NCI-H2107 treated with DMSO at 0.1 percent for 48 hours (cell line): ENCODE data around the gene GSTM1.
A peak's percentile ranks its signal among the peaks of the same experiment; 100 is the strongest.
"Not testable (repeated sequence)": the region's sequence is repeated elsewhere in the genome, so short reads cannot be mapped to it uniquely, and the experiment has no call there.

Experiments used
- DNase-seq: peaks from one replicate; lab custom pipeline; 2025; ENCODE audit not compliant: unreplicated experiment; lab: John Stamatoyannopoulos, UW

The GSTM1 gene

GRCh38 chr1:109659997-109660690 is 27.5 kb upstream of the GSTM1 start:
- DNase-seq, result peak; percentile 97

DNA sequence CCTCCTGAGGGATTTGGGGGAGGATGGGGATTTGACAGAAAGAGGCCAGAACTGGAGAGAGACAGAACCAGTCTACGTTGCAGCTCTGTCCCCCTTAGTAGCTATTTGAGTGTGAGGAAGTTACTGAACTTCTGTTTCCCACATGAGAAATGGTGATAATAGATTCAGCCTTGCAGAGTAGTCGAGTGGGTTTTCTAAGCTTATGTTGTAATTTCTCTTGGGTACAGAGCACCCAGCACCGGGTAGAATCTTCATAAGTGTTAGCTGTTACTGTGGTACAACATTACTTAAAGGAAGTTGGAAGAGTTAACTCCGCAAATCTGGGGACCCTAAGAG is 27.0 kb upstream of the GSTM1 start:
- not testable (repeated sequence) for DNase-seq

DNA sequence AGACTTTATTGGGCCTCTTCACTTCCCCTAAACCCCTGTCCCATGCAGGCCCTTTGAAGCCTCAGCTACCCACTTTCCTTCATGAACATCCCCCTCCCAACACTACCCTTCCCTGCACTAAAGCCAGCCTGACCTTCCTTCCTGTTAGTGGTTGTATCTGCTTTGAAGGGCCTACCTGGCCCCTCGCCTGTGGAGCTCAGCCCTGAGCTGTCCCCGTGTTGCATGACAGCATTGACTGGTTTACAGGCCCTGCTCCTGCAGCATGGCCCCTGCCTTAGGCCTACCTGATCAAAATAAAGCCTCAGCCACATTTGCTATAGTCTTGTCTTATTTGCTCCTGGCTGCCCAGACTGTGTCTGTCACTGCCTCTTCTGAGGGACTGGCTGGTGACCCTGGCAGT is 26.2 kb upstream of the GSTM1 start:
- DNase-seq, result no peak

DNA sequence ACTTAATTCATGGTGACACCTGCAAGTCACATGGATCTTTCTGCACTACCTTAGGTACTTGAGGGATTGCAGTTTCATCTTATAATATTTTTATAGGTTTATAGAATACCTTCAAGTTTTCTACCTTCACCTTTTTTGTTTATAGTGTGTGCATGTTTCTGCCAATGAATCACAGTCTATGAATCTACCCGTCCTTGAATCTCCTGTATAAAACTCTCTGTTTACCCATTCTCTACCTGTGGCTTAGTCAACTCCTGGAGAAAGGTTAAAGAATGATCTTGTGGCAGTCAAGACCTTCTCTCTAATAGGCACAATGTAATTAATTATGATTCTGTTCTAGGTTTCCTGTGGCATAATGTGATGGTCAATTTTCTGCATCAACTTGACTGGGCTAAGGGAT is 22.9 kb upstream of the GSTM1 start:
- DNase-seq, result no peak

DNA sequence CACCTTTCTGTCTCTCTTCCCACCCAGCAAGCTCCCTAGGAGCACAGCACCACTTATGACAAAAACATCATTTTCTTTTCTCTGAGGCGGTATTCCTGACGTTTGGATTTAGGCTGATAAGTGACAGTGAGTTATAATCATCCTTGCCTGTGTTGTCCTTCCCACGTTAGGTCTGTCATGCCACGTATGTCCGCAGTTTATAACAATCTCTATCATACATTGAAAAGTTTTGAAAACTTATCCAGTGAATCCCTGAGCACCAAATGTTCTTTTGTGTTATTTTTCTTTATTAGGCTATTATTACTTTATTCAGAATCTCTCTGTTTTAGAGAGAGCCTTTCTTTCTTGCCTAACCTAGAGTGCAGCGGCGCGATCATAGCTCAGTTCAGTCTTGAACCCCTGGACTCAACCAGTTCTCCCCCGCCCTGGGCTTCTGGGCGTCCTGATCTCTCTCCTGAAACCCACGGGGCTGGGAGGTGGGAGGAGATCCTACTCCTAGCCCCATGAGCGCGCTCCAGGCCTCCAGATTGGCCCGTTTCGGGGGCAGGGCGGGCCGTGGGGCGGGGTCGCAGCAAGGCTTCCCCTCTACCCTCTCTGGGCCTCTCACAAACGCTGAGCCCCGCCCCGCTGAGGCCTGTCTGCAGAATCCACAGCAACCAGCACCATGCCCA is 20.0 kb upstream of the GSTM1 start, which contains the start of gene GSTM2:
TSS of gene GSTM2 (plus strand) at position 606 of the 671 bp plus-strand sequence. CDS start at position 665, 59 bp downstream.
- peak; percentile 33 for DNase-seq

DNA sequence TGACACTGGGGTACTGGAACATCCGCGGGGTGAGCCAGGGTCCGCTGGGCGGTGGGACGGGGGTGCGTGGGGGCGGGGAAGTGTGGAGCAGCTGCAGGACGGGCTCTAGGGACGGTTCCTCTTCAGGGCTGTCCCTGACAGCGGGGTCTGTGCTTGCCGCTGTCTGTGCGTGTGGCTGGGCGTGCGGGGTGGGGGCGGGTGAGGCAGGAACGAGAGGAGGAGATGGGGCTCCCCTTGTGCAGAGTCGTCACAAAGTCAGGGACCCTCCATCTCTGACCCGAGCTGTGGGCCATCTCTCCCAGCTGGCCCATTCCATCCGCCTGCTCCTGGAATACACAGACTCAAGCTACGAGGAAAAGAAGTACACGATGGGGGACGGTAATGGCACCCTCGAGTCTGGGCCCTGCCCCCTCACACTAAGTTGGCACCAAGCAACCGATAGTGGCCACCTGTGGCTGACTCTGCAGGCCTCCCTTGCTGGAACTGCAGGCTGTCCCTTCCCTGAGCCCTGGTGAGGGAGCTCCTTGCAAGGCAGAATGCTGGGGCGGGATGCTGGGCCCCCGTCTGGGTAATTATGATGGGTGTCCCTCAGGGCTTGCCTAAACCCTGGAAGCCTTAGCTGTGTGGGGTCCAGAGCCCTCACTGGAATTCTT is 19.4 kb upstream of the GSTM1 start:
- DNase-seq, result no peak

GRCh38 chr1:109669246-109669948 is 18.2 kb upstream of the GSTM1 start:
- DNase-seq, result no peak

DNA sequence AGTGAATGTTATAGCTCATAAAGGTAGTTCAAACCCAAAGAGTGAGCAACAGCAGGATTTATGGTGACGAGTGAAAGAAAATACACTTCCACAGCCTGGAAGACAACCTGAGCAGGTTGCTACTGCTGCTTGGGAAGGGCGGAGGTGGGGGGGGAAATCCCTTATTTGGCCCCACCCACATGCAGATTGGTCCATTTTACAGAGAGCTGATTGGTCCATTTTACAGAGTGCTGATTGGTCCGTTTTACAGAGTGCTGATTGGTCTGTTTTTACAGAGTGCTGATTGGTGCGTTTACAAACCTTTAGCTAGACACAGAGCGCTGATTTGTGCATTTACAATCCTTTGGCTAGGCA is 17.7 kb upstream of the GSTM1 start:
- DNase-seq, result not testable (repeated sequence)

- no peak for DNase-seq
These were observed 16.6 kb upstream of the GSTM1 start for GRCh38 chr1:109671067-109671466.

DNA sequence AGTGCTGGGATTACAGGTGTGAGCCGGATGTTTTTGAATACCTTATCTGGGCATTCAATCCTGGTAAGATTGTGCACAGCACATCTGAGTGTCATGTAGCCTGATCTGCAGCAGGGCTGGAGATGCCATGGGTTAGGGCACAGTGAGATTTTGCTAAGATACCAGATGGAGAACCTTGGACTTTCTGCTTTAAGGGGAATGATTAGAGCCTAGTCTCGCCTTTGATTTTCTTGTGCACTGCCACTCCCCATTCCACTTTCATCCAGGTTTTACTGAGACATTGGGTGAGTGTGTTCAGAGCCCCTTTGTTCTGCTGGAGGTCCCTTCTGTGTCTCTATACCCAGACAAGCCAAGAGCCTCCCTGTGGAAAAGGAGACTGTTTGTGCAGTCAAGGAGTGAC is 13.8 kb upstream of the GSTM1 start:
- not testable (repeated sequence) for DNase-seq

DNA sequence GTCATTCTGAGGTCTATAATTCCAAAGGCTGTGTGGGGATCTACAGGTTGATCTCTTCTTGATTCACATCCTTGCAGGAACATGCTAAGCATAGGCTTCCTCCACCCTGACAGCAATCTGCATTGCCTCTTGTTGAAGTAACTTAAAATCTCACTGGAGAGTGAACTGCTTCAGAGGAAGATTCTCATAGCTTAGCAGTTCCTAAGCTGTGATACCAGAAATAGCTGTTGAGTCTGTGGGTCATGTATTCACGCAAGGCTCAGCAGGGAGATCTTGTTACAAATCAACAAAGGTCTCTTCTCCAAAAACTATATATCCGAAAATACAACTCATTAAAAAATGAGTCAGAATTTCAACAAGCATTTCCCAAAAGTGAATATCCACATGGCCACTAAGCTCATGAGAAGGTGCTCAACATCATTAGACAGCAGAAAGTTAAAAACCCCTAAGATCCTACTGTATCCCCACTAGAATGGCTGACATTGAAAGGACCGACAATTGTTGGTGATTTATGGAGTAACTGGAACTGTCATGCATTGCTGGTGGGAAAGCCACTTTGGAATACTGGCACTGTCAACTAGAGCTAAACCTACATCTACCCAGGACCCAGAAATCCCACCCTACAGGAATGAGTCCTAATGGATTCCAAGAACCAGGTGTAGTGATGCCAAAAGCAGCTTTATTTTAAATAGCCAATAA is 10.8 kb upstream of the GSTM1 start:
- DNase-seq, result not testable (repeated sequence)

GRCh38 chr1:109677459-109677858 is 10.2 kb upstream of the GSTM1 start:
- DNase-seq, result no peak

- DNase-seq, result not testable (repeated sequence)
These were observed 9.0 kb upstream of the GSTM1 start for GRCh38 chr1:109678637-109679036.

DNA sequence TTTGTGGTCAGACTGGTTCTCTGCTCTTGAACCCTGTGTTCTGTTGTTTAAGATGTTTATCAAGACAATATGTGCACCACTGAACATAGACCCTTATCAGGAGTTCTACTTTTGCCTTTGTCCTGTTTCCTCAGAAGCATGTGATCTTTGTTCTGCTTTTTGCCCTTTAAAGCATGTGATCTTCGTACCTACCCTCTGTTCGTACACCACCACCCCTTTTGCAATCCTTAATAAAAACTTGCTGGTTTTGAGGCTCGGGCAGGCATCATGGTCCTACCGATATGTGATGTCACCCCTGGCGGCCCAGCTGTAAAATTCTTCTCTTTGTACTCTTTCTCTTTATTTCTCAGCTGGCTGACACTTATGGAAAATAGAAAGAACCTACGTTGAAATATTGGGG is 2.8 kb upstream of the GSTM1 start:
- not testable (repeated sequence) for DNase-seq

DNA sequence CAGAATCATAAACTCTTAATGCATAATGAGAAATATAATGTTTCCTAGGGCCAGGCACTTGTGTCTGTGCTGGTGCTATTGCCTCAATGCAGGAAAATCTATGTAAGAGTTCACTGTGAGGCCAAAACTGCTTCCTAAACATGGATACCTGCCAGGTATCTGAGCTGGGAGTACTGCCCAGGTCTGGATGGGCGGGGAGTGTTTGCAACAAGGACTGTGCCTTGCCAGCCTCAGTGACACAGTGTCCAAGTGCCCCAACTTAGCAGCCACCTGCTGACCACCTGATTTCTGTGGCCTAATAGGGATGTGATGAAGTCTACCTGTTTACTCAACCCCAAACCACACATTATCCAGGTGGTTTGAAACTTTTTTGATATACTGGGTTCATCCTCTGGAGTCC is 2.2 kb upstream of the GSTM1 start:
- DNase-seq, result not testable (repeated sequence)

DNA sequence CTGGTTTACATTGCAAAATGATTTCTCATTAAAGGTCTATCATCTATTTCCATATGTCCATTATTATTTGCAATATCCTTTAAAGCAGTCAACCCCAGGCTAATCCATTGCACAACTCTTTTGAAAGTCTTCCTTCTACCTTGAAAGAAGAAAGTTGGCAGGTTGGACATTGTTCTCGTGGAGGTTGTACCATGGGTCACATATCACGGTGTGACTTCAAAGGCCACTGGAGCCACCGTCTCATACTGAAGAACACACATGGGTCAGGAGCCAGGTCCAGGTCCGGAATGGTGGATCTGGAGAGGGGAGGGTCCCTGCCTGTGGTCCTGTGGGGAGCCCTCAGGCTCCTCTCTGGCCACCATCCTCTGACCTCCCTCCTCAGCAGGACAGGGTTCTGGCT is 1.7 kb upstream of the GSTM1 start:
- DNase-seq, result not testable (repeated sequence)

- DNase-seq, result not testable (repeated sequence)
These were observed 508 bp upstream of the GSTM1 start for GRCh38 chr1:109687109-109687508.

DNA sequence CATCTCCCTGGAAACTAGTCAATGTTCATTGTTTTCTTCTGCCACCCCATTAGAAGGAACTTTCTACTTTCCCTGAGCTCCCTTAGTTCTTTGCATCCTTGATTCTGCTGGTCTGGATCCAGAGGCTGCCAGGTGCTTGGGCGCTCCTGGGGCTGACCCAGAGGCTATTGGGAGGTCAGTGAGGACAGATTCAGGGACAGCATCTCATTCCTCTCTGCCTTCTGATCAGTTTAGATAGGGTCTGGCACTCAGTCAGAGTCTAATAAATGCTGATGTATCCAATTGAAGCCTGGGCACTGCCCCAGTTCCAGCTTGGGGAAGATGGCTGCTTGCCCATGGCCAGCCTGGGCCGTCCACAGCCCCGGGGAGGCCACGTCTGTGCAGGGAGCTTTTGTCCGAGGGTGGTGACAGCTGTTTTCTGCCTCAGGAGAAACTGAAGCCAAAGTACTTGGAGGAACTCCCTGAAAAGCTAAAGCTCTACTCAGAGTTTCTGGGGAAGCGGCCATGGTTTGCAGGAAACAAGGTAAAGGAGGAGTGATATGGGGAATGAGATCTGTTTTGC is 2.3 kb downstream of the GSTM1 start:
- DNase-seq, result no peak

- no peak for DNase-seq
These were observed 4.1 kb downstream of the GSTM1 start for GRCh38 chr1:109691759-109692158.

- not testable (repeated sequence) for DNase-seq
These were observed 6.8 kb downstream of the GSTM1 start for GRCh38 chr1:109694400-109694799.

DNA sequence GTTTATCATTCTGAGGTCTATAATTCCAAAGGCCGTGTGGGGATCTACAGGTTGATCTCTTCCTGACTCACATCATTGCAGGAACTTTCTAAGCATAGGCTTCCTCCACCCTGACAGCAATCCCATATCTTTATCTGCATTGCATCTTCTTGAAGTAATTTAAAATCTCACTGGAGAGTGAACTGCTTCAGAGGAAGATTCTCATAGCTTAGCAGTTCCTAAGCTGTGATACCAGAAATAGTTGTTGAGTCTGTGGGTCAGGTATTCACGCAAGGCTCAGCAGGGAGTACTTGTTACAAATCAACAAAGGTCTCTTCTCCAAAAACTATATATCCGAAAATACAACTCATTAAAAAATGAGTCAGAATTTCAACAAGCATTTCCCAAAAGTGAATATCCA is 7.5 kb downstream of the GSTM1 start:
- not testable (repeated sequence) for DNase-seq
